K562 (cell line): ENCODE measurements around the gene SRMS.

ENCODE experiments used
- MTA2 ChIP-seq: fragments of 450-650 bp; IDR thresholded peaks from 2 replicates; pipeline ENCODE4 v1.6.1; 2016; ENCODE audit warnings: low read depth
- POLR2A ChIP-seq: fragments of 450-650 bp; conservative IDR thresholded peaks from 2 replicates; pipeline ENCODE4 v1.6.1; 2016
- POLR2AphosphoS2 ChIP-seq: IDR thresholded peaks from 2 replicates; pipeline ENCODE4 v1.6.1; 2012; ENCODE audit warnings: low read length, improper control_type of control experiment
- SIN3B ChIP-seq: fragments of 450-650 bp; IDR thresholded peaks from 2 replicates; pipeline ENCODE4 v1.6.1; 2017; ENCODE audit warnings: low read depth, mild to moderate bottlenecking, moderate library complexity
- ZNF232 ChIP-seq: sonication (generic); formaldehyde crosslinking; IDR thresholded peaks from 2 replicates; pipeline ENCODE4 v1.8.0; 2022; ENCODE audit warnings: mild to moderate bottlenecking, missing genetic modification reagents
- ZNF316 ChIP-seq: fragments of 450-650 bp; IDR thresholded peaks from 2 replicates; pipeline ENCODE4 v1.6.1; 2016
- ZNF583 ChIP-seq: fragments of 250-450 bp; sonication (Bioruptor Pico); IDR thresholded peaks from 2 replicates; pipeline ENCODE4 v1.4.0; 2020
- TF ChIP-seq, protein P1 (sequence below), 2 experiments: fragments of 450-650 bp in 1 of 2; sonication (generic) in 1 of 2; formaldehyde crosslinking; conservative IDR thresholded peaks; 2 replicates each; pipeline versions ENCODE4 v1.4.0 to v1.8.1; 2020 to 2022; ENCODE audit warnings: mild to moderate bottlenecking in 1 of 2, missing genetic modification reagents in 1 of 2
- TF ChIP-seq, protein P2 (sequence below), 3 experiments: IDR thresholded peaks in 2 of 3; conservative IDR thresholded peaks in 1 of 3; 2 replicates each; pipeline ENCODE4 v1.5.1; 2011 to 2012; ENCODE audit warnings: low read length in 3 of 3, mild to moderate bottlenecking in 3 of 3, control low read depth in 2 of 3, improper control_type of control experiment in 1 of 3, inconsistent platforms in 1 of 3, low read depth in 1 of 3, mixed read lengths in 1 of 3, moderate library complexity in 1 of 3; ENCODE audit not compliant: insufficient read depth in 2 of 3
- TF ChIP-seq, protein P3 (sequence below): sonication (generic); formaldehyde crosslinking; IDR thresholded peaks from 2 replicates; pipeline ENCODE4 v1.8.0; 2022; ENCODE audit warnings: mild to moderate bottlenecking, low read depth, missing genetic modification reagents

DNA sequence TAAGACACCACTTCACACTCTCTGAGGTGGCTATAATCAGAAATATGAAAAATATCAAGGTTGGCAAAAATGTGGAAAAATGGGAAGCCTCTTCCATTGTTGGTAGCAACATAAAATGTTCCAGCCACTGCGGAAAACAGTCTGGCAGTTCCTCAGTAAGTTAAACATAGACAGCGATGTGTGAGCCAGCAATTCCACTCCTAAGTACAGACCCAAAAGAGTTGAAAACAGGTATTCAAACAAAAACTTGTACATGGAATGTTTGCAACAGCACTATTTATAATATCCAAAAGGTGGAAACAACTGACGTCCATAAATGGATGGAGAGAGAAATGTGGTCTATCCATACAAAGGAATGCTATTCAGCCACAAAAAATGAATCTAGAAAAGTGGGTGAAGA is 34.3 kb downstream of the SRMS start:
- TF ChIP-seq, protein P1, sequence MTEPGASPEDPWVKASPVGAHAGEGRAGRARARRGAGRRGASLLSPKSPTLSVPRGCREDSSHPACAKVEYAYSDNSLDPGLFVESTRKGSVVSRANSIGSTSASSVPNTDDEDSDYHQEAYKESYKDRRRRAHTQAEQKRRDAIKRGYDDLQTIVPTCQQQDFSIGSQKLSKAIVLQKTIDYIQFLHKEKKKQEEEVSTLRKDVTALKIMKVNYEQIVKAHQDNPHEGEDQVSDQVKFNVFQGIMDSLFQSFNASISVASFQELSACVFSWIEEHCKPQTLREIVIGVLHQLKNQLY (CRISPR knock-in tag; conservative IDR thresholded peaks at IDR 0.05), result no peak
- TF ChIP-seq ZNF232 (no peak), ZNF316 (no peak), ZNF583 (CRISPR knock-in tag) (no peak), POLR2A (no peak), POLR2AphosphoS2 (no peak), MTA2 (no peak), SIN3B (no peak)
- TF ChIP-seq, protein P2, sequence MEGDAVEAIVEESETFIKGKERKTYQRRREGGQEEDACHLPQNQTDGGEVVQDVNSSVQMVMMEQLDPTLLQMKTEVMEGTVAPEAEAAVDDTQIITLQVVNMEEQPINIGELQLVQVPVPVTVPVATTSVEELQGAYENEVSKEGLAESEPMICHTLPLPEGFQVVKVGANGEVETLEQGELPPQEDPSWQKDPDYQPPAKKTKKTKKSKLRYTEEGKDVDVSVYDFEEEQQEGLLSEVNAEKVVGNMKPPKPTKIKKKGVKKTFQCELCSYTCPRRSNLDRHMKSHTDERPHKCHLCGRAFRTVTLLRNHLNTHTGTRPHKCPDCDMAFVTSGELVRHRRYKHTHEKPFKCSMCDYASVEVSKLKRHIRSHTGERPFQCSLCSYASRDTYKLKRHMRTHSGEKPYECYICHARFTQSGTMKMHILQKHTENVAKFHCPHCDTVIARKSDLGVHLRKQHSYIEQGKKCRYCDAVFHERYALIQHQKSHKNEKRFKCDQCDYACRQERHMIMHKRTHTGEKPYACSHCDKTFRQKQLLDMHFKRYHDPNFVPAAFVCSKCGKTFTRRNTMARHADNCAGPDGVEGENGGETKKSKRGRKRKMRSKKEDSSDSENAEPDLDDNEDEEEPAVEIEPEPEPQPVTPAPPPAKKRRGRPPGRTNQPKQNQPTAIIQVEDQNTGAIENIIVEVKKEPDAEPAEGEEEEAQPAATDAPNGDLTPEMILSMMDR (IDR thresholded peaks at IDR 0.05 in 2 of 3, conservative IDR thresholded peaks at IDR 0.05 in 1 of 3; ENCODE audit: insufficient read depth in 2 of 3, low read depth in 1 of 3, low read length in 3 of 3), result no peak
- TF ChIP-seq, protein P3, sequence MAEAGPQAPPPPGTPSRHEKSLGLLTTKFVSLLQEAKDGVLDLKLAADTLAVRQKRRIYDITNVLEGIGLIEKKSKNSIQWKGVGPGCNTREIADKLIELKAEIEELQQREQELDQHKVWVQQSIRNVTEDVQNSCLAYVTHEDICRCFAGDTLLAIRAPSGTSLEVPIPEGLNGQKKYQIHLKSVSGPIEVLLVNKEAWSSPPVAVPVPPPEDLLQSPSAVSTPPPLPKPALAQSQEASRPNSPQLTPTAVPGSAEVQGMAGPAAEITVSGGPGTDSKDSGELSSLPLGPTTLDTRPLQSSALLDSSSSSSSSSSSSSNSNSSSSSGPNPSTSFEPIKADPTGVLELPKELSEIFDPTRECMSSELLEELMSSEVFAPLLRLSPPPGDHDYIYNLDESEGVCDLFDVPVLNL (CRISPR knock-in tag), result no peak
